CD4-positive, alpha-beta memory T cell (primary cell): ENCODE measurements around the gene CLSTN3. TPM values are rescaled to one million over a fixed set of nuclear protein-coding genes. Genes with fewer than 3 reads are reported as not detected.
"Not testable (repeated sequence)": the region's sequence is repeated elsewhere in the genome, so short reads cannot be mapped to it uniquely, and the experiment has no call there.

Experiments used
- CTCF ChIA-PET: fragments of 350-600 bp; sonication (Branson Sonifier 250); formaldehyde crosslinking; loops from one replicate; lab custom pipeline; 2021; ENCODE audit warnings: inconsistent platforms; ENCODE audit not compliant: partially characterized antibody; lab: Charles Lee
- POLR2A ChIA-PET: fragments of 350-600 bp; sonication (Branson Sonifier 250); formaldehyde crosslinking; loops from one replicate; lab custom pipeline; 2021; ENCODE audit not compliant: partially characterized antibody; lab: Charles Lee
- DNase-seq, 5 donors: peaks; one replicate each; pipeline versions ENCODE4 v3.0.0 to v3.0.0-alpha.2; 2020 to 2022; ENCODE audit warnings: mixed read lengths in 1 of 5
- H3K27ac ChIP-seq: one replicate; pipeline ENCODE4 v1.7.0; 2013; ENCODE audit warnings: low read depth, low read length
- H3K27me3 ChIP-seq: 2 replicates; pipeline ENCODE4 v1.7.0; 2013; ENCODE audit warnings: mild to moderate bottlenecking, low read length, moderate library complexity; ENCODE audit not compliant: insufficient read depth
- H3K36me3 ChIP-seq: 2 replicates; pipeline ENCODE4 v1.7.0; 2013; ENCODE audit warnings: mild to moderate bottlenecking, low read length, moderate library complexity; ENCODE audit not compliant: insufficient read depth
- H3K4me1 ChIP-seq: 2 replicates; pipeline ENCODE4 v1.7.0; 2013; ENCODE audit warnings: mild to moderate bottlenecking, low read length, moderate library complexity; ENCODE audit not compliant: insufficient read depth
- H3K4me3 ChIP-seq, 2 donors: one replicate each; pipeline ENCODE4 v1.7.0; 2013; ENCODE audit warnings: low read length in 2 of 2, mild to moderate bottlenecking in 1 of 2
- H3K9me3 ChIP-seq, 2 donors: one replicate each; pipeline ENCODE4 v1.7.0; 2013; ENCODE audit warnings: low read length in 2 of 2, control low read depth in 1 of 2; ENCODE audit not compliant: control insufficient read depth in 1 of 2
- H3K27ac Mint-ChIP-seq, 7 donors: one replicate each; pipeline ENCODE4 v1.8.0; 2020 to 2021; ENCODE audit warnings: mixed read lengths in 7 of 7, mild to moderate bottlenecking in 6 of 7, inconsistent platforms in 3 of 7, moderate library complexity in 3 of 7
- H3K27me3 Mint-ChIP-seq, 2 donors: one replicate each; pipeline ENCODE4 v1.8.0; 2020 to 2021; ENCODE audit warnings: mixed read lengths in 2 of 2
- H3K36me3 Mint-ChIP-seq, 2 donors: one replicate each; pipeline ENCODE4 v1.8.0; 2020 to 2021; ENCODE audit warnings: mixed read lengths in 2 of 2, inconsistent platforms in 1 of 2, mild to moderate bottlenecking in 1 of 2
- H3K4me1 Mint-ChIP-seq, 4 donors: one replicate each; pipeline ENCODE4 v1.8.0; 2020 to 2021; ENCODE audit warnings: mixed read lengths in 4 of 4, mild to moderate bottlenecking in 1 of 4
- H3K4me3 Mint-ChIP-seq, 8 donors: one replicate each; pipeline ENCODE4 v1.8.0; 2020 to 2021; ENCODE audit warnings: mixed read lengths in 8 of 8, mild to moderate bottlenecking in 7 of 8, moderate library complexity in 6 of 8, inconsistent platforms in 3 of 8
- H3K9me3 Mint-ChIP-seq, 8 donors: one replicate each; pipeline ENCODE4 v1.8.0; 2020 to 2021; ENCODE audit warnings: mixed read lengths in 8 of 8, mild to moderate bottlenecking in 5 of 8, inconsistent platforms in 3 of 8, moderate library complexity in 1 of 8
- intact Hi-C: fragments of 100-400 bp; cut with micrococcal nuclease; formaldehyde crosslinking; loops from one replicate; pipeline ENCODE4 v1.15.1; 2023
- polyA plus RNA-seq, 2 donors: library from polyadenylated mRNA; unstranded; fragments of 300-500 nt; fragmentation: Illumina TruSeq; gene quantifications; one replicate each; pipeline ENCODE4 v1.2.3, GENCODE V29; 2021
- total RNA-seq, 2 experiments: library from RNA; stranded (reverse); gene quantifications; one replicate each; pipeline ENCODE4 v1.2.3, GENCODE V29; 2021

The CLSTN3 gene
- total and polyA plus RNA-seq, 4 experiments from 2014 or later: 6.7 to 58.5 (median 29.1) TPM

GRCh38 chr12:7175493-7175892, 45.3 kb downstream of the CLSTN3 start:
- Histone ChIP-seq H3K36me3 (no peaks in the 10 kb centered on the region), H3K4me3 (no peak overlapping the region), H3K27ac (no peak overlapping the region), H3K27me3 (no peaks in the 10 kb centered on the region), H3K4me1 (no peaks in the 10 kb centered on the region), H3K9me3 (no peaks in the 10 kb centered on the region)
- POLR2A ChIA-PET: no interaction called here
- Mint-ChIP-seq H3K27ac (no peak overlapping the region), H3K27me3 (peaks cover 26 to 38% of the 10 kb centered on the region in 2 donors), H3K36me3 (no peaks in the 10 kb centered on the region), H3K9me3 (peaks cover 2 to 20% (median 12%) of the 10 kb centered on the region in 8 donors), H3K4me1 (no peaks in the 10 kb centered on the region), H3K4me3 (no peak overlapping the region)
- CTCF ChIA-PET: interaction anchor here (1.0 to 1.1 kb wide), 2 partner anchors 11 to 18 kb away, joined by 4 read pairs; no protein-coding TSS in a partner anchor
- intact Hi-C loops: no loop called here
- no peak for DNase-seq

- Histone ChIP-seq H3K9me3 (no peaks in the 10 kb centered on the region), H3K4me1 (no peaks in the 10 kb centered on the region), H3K27ac (no peak overlapping the region), H3K36me3 (no peaks in the 10 kb centered on the region), H3K4me3 (no peak overlapping the region), H3K27me3 (no peaks in the 10 kb centered on the region)
- ChIA-PET POLR2A (no interaction called here), CTCF (no interaction called here)
- H3K9me3 Mint-ChIP-seq: peaks cover 0 to 11% (median 5%) of the 10 kb centered on the region in 8 donors
- DNase-seq: no peak
- H3K27ac Mint-ChIP-seq: no peak overlapping the region
- no peaks in the 10 kb centered on the region for H3K4me1 Mint-ChIP-seq
- intact Hi-C loops: no loop called here
- peaks cover 27 to 46% of the 10 kb centered on the region in 2 donors for H3K27me3 Mint-ChIP-seq
- H3K4me3 Mint-ChIP-seq: no peak overlapping the region
- peaks cover 0 to 1% of the 10 kb centered on the region in 2 donors for H3K36me3 Mint-ChIP-seq
Measured at GRCh38 chr12:7176595-7176994, 46.4 kb downstream of the CLSTN3 start.

GRCh38 chr12:7178481-7178880, 48.3 kb downstream of the CLSTN3 start:
- intact Hi-C loops: no loop called here

GRCh38 chr12:7180685-7181084, 50.5 kb downstream of the CLSTN3 start:
- no peak for DNase-seq
- ChIA-PET POLR2A (no interaction called here), CTCF (no interaction called here)
- Mint-ChIP-seq H3K27me3 (peaks cover 22 to 36% of the 10 kb centered on the region in 2 donors), H3K36me3 (peaks cover 0 to 1% of the 10 kb centered on the region in 2 donors), H3K27ac (no peak overlapping the region), H3K4me3 (no peak overlapping the region), H3K9me3 (peaks cover 0 to 5% (median under 1%) of the 10 kb centered on the region in 8 donors), H3K4me1 (peaks cover 0 to 2% (median 0%) of the 10 kb centered on the region in 4 donors)
- Histone ChIP-seq H3K27ac (no peak overlapping the region), H3K27me3 (no peaks in the 10 kb centered on the region), H3K36me3 (no peaks in the 10 kb centered on the region), H3K9me3 (no peaks in the 10 kb centered on the region), H3K4me3 (no peak overlapping the region), H3K4me1 (no peaks in the 10 kb centered on the region)
- intact Hi-C loops: no loop called here

More at GRCh38 chr12:7178481-7178880, 48.3 kb downstream of the CLSTN3 start:
- H3K36me3 Mint-ChIP-seq: peaks cover 0 to 1% of the 10 kb centered on the region in 2 donors
- Histone ChIP-seq H3K27ac (no peak overlapping the region), H3K36me3 (no peaks in the 10 kb centered on the region), H3K4me1 (no peaks in the 10 kb centered on the region), H3K9me3 (no peaks in the 10 kb centered on the region), H3K4me3 (no peak overlapping the region), H3K27me3 (no peaks in the 10 kb centered on the region)
- no peaks in the 10 kb centered on the region for H3K4me1 Mint-ChIP-seq
- DNase-seq: no peak
- ChIA-PET POLR2A (no interaction called here), CTCF (no interaction called here)
- H3K4me3 Mint-ChIP-seq: no peak overlapping the region
- H3K9me3 Mint-ChIP-seq: peaks cover 0 to 5% (median under 1%) of the 10 kb centered on the region in 8 donors
- H3K27me3 Mint-ChIP-seq: peaks cover 27 to 47% of the 10 kb centered on the region in 2 donors
- H3K27ac Mint-ChIP-seq: no peak overlapping the region

GRCh38 chr12:7186058-7186457, 55.9 kb downstream of the CLSTN3 start:
- not testable (repeated sequence) for H3K36me3 Mint-ChIP-seq

GRCh38 chr12:7188562-7189397, 58.6 kb downstream of the CLSTN3 start:
- peaks cover 23 to 55% (median 37%) of the 10 kb centered on the region in 4 donors for H3K4me1 Mint-ChIP-seq

More at GRCh38 chr12:7186058-7186457, 55.9 kb downstream of the CLSTN3 start:
- CTCF ChIA-PET: interaction anchor here (0.7 to 4.3 kb wide), 2 partner anchors 43 to 353 kb away, joined by 3 to 37 read pairs; no protein-coding TSS in a partner anchor
- H3K27me3 ChIP-seq, H3K9me3 ChIP-seq, H3K27ac ChIP-seq, H3K36me3 ChIP-seq, H3K4me3 Mint-ChIP-seq, H3K27me3 Mint-ChIP-seq, DNase-seq, H3K9me3 Mint-ChIP-seq, POLR2A ChIA-PET, H3K4me3 ChIP-seq, H3K27ac Mint-ChIP-seq: not testable (repeated sequence)
- intact Hi-C loops: loop anchor here (5.0 kb wide), 1 partner anchor 264 kb away; no protein-coding TSS in a partner anchor
- peaks cover 13 to 35% (median 21%) of the 10 kb centered on the region in 4 donors for H3K4me1 Mint-ChIP-seq
- H3K4me1 ChIP-seq: peaks cover 25% of the 10 kb centered on the region

More at GRCh38 chr12:7188562-7189397, 58.6 kb downstream of the CLSTN3 start:
- ChIA-PET CTCF (interaction anchor here (0.8 to 4.3 kb wide), 10 partner anchors 9 to 452 kb away, joined by 3 to 37 read pairs (median 3); partner anchors contain the start of gene SPSB2), POLR2A (interaction anchor here (0.7 to 1.6 kb wide), 7 partner anchors 34 to 499 kb away, joined by 3 to 6 read pairs (median 4); partner anchors contain the start of genes ENO2, SPSB2 and ZNF384)
- DNase-seq: peak; percentile 52 to 64 (median 57)
- Mint-ChIP-seq H3K36me3 (peaks cover 10 to 19% of the 10 kb centered on the region in 2 donors), H3K4me3 (peak overlapping the region; percentile 95 to 100 (median 98)), H3K9me3 (peaks cover 0 to 2% (median 0%) of the 10 kb centered on the region in 8 donors), H3K27ac (peak overlapping the region; percentile 96 to 99 (median 99)), H3K27me3 (no peaks in the 10 kb centered on the region)
- intact Hi-C loops: loop anchor here (1.0 to 5.0 kb wide), 5 partner anchors 46 to 894 kb away; partner anchors contain the start of genes EMG1, NECAP1 and PHB2
- Histone ChIP-seq H3K36me3 (no peaks in the 10 kb centered on the region), H3K4me1 (peaks cover 39% of the 10 kb centered on the region), H3K27me3 (no peaks in the 10 kb centered on the region), H3K9me3 (no peaks in the 10 kb centered on the region), H3K27ac (peak overlapping the region; percentile 94), H3K4me3 (peak overlapping the region; percentile 82 to 99)
